ENCODE results near the gene SYNJ1.

SYNJ1 gene

DNA sequence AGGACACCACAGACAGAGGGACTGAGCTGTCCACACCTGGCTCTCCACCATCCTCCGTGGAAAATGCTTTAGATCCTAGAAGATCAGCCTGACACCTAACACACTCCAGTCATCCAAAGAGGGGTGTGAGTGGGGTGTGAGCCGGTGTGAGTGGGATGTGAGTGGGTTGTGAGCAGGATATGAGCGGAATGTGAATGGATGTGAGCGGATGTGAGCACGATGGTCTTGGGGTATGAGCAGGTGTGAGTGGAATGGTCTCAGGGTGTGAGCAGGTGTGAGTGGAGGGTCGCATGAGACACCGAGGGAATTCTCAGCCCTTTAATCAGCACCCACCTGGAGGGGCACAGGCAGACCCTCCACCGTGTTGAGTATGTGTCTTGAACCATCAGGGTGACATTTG is 143.3 kb downstream of the SYNJ1 start:
- DNase-seq (ENCODE audit: extremely low read depth, low read depth), result no peak

DNA sequence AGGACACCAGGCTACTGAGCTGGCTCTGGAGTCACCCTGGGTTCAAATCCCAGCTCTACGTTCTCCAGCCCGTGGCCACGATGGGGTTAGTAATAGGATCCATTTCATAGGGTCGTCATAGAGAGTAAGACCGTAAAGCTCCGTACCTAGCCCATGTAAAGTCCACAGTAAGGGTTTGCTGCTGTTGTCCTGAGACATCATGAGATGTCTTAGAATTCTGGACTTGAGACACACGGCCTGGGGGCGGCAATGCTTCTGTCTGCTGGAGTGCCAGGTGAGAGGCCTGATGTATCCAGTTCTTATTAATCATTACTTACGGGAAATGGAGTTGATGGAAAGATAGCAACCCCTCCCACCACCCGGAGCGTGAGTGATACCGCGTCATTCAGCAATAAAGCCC is 146.1 kb downstream of the SYNJ1 start:
- DNase-seq (ENCODE audit: extremely low read depth, low read depth), result no peak
- TF ChIP-seq CTCF (IDR thresholded peaks at IDR 0.05; ENCODE audit: low read depth, low read length), result no peak

More for the DNA sequence above, 143.3 kb downstream of the SYNJ1 start:
- TF ChIP-seq CTCF (IDR thresholded peaks at IDR 0.05; ENCODE audit: low read depth, low read length), result no peak

- no peak for TF ChIP-seq CTCF (IDR thresholded peaks at IDR 0.05; ENCODE audit: low read depth, low read length)
- no peak for DNase-seq (ENCODE audit: extremely low read depth, low read depth)
Observed at GRCh38 chr21:32580949-32581348, 146.9 kb downstream of the SYNJ1 start.

All from AG09319 (cell line).